Measurements from ENCODE around the gene RAMACL.

Gene RAMACL

DNA sequence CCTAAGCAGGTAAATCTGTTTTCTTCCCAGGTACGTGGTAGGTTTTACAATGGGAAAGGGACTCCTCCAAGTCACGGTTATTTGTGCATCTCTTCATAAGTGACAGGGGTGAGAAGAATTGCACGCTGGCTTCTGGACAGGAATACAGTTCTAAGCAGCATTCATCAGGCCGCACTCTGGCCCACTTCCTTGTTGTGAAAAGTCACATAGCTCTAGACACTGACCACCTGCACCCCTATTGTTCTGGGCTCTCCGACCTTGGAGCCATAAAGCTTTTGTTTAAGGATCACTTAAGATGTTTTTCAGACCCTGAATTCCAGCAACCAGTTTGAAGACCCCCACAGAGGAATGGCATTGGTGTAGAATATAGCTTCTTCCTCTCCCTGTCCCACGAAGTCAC lies 31.4 kb downstream of the RAMACL start:
- Histone ChIP-seq H3K4me3 (ENCODE audit: control insufficient read depth in 1 of 7, extremely low read depth in 1 of 7, insufficient read depth in 4 of 7, low read depth in 2 of 7, low read length in 6 of 7) (no peak overlapping the region), H3K9me3 (ENCODE audit: control extremely low read depth in 1 of 5, control insufficient read depth in 4 of 5, insufficient read depth in 2 of 5, low read depth in 1 of 5, low read length in 4 of 5) (peaks cover 0 to 12% (median 2%) of the 10 kb centered on the region in 5 experiments), H3K36me3 (ENCODE audit: control insufficient read depth in 4 of 4, insufficient read depth in 4 of 4, low read length in 3 of 4) (no peaks in the 10 kb centered on the region), H3K27me3 (replicated peaks in 2 of 5; ENCODE audit: control insufficient read depth in 4 of 5, insufficient read depth in 5 of 5, low read length in 4 of 5) (no peaks in the 10 kb centered on the region), H3K27ac (ENCODE audit: insufficient read depth in 1 of 2, low read depth in 1 of 2, low read length in 2 of 2, poor library complexity in 1 of 2, severe bottlenecking in 2 of 2) (no peak overlapping the region), H3K4me1 (ENCODE audit: control extremely low read depth in 1 of 4, control insufficient read depth in 4 of 4, insufficient read depth in 4 of 4, low read length in 3 of 4) (peaks cover 0 to 21% (median 5%) of the 10 kb centered on the region in 4 experiments)
- 98% methylated on average over 5 of the region's 6 CpGs for WGBS (ENCODE audit: insufficient coverage)
- ChIA-PET POLR2A (no interaction called here), CTCF (no interaction called here)
- no peak for DNase-seq

DNA sequence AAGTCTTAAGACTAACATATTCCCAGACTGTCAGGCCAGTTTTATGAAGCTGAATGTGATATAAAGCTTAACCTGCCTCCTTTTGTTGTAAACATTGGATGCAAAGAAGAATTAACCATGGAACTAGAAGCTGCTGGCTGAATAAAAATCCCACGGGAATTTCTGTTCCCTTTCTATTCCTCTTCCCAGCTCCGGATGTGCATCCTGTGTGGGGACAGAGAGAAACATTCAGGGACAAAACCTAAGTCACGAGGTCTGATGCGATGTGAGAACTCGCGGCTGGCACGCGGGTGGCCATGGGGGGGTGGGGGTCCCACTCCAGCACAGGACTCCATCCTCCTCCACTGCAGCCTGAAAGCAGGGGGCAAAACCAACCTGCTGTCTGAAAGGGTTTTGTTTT lies 32.2 kb downstream of the RAMACL start:
- no peaks in the 10 kb centered on the region for H3K27me3 ChIP-seq (replicated peaks in 2 of 5; ENCODE audit: control insufficient read depth in 4 of 5, insufficient read depth in 5 of 5, low read length in 4 of 5)
- ChIA-PET CTCF (interaction anchor here (1.1 kb wide), 1 partner anchor 12 kb away, joined by 5 read pairs; no protein-coding TSS in a partner anchor), POLR2A (no interaction called here)
- H3K36me3 ChIP-seq (ENCODE audit: control insufficient read depth in 4 of 4, insufficient read depth in 4 of 4, low read length in 3 of 4): no peaks in the 10 kb centered on the region
- peaks cover 0 to 21% (median 5%) of the 10 kb centered on the region in 4 experiments for H3K4me1 ChIP-seq (ENCODE audit: control extremely low read depth in 1 of 4, control insufficient read depth in 4 of 4, insufficient read depth in 4 of 4, low read length in 3 of 4)
- H3K4me3 ChIP-seq (ENCODE audit: control insufficient read depth in 1 of 7, extremely low read depth in 1 of 7, insufficient read depth in 4 of 7, low read depth in 2 of 7, low read length in 6 of 7): no peak overlapping the region
- H3K9me3 ChIP-seq (ENCODE audit: control extremely low read depth in 1 of 5, control insufficient read depth in 4 of 5, insufficient read depth in 2 of 5, low read depth in 1 of 5, low read length in 4 of 5): peaks cover 0 to 5% (median 1%) of the 10 kb centered on the region in 5 experiments
- H3K27ac ChIP-seq (ENCODE audit: insufficient read depth in 1 of 2, low read depth in 1 of 2, low read length in 2 of 2, poor library complexity in 1 of 2, severe bottlenecking in 2 of 2): no peak overlapping the region
- WGBS (ENCODE audit: insufficient coverage): 96% methylated on average over 7 of the region's 8 CpGs
- no peak for DNase-seq

DNA sequence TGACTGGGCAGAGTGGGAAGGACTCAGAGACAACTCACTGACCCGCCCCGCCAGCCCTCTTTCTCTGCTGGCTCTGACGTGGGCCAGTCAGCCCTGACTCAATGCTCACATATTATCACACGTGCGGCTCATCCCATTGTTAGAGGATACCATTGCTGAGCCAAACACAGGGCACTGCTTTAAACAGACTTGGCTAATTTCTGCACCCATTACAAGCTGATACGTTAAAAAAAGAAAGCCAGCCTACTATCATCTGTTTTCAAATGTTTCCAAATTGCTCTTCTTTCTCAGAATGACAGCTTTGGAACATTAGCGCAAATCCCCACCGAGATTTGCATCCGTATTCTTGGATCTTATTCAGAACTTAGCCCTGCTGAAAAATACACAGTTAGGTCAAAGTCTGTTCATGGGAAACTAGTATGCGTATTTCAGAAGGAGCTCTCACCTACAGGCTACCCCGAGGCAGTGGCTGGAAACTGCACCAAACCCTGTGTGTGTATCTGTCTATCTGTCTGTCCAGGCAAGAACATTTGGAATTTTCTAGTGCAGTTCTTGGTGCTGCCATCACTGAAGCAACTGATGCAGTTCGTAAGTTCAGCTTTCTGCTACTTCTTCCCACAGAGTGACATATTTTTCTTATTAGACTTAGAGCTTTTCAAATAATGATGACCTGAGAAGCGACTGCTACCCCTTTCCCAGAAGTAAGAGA lies 32.8 kb downstream of the RAMACL start:
- Histone ChIP-seq H3K9me3 (ENCODE audit: control extremely low read depth in 1 of 5, control insufficient read depth in 4 of 5, insufficient read depth in 2 of 5, low read depth in 1 of 5, low read length in 4 of 5) (peaks cover 0 to 3% (median 0%) of the 10 kb centered on the region in 5 experiments), H3K4me3 (ENCODE audit: control insufficient read depth in 1 of 7, extremely low read depth in 1 of 7, insufficient read depth in 4 of 7, low read depth in 2 of 7, low read length in 6 of 7) (no peak overlapping the region), H3K27me3 (replicated peaks in 2 of 5; ENCODE audit: control insufficient read depth in 4 of 5, insufficient read depth in 5 of 5, low read length in 4 of 5) (no peaks in the 10 kb centered on the region), H3K36me3 (ENCODE audit: control insufficient read depth in 4 of 4, insufficient read depth in 4 of 4, low read length in 3 of 4) (no peaks in the 10 kb centered on the region), H3K27ac (ENCODE audit: insufficient read depth in 1 of 2, low read depth in 1 of 2, low read length in 2 of 2, poor library complexity in 1 of 2, severe bottlenecking in 2 of 2) (no peak overlapping the region), H3K4me1 (ENCODE audit: control extremely low read depth in 1 of 4, control insufficient read depth in 4 of 4, insufficient read depth in 4 of 4, low read length in 3 of 4) (peaks cover 0 to 21% (median 5%) of the 10 kb centered on the region in 4 experiments)
- 100% methylated on average over 13 of the region's 13 CpGs for WGBS (ENCODE audit: insufficient coverage)
- no peak for DNase-seq
- ChIA-PET CTCF (interaction anchor here (1.1 kb wide), 1 partner anchor 11 kb away, joined by 5 read pairs; no protein-coding TSS in a partner anchor), POLR2A (no interaction called here)

DNA sequence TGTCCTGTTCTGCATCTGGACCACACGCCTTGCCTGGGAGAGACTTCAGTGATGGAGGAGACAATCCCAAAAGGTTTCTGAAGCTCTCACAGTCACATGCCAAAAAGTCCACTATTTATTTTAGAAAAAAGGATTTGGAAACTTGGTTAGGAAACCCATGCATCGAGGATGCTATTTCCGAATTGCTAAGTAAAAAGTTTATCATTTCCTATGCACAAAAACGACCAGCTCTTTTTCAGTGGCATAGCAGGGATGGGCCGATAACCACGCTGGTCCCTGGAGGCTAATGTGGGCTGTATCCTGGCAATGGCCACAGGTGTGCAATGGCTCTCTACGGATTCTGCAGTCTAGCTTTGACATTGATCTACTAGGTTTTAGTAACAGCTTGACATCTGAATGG lies 33.9 kb downstream of the RAMACL start:
- peaks cover 0 to 3% (median 0%) of the 10 kb centered on the region in 5 experiments for H3K9me3 ChIP-seq (ENCODE audit: control extremely low read depth in 1 of 5, control insufficient read depth in 4 of 5, insufficient read depth in 2 of 5, low read depth in 1 of 5, low read length in 4 of 5)
- no peaks in the 10 kb centered on the region for H3K36me3 ChIP-seq (ENCODE audit: control insufficient read depth in 4 of 4, insufficient read depth in 4 of 4, low read length in 3 of 4)
- ChIA-PET POLR2A (interaction anchor here (0.7 kb wide), 1 partner anchor 102 kb away, joined by 4 read pairs; no protein-coding TSS in a partner anchor), CTCF (no interaction called here)
- H3K27me3 ChIP-seq (replicated peaks in 2 of 5; ENCODE audit: control insufficient read depth in 4 of 5, insufficient read depth in 5 of 5, low read length in 4 of 5): no peaks in the 10 kb centered on the region
- no peak overlapping the region for H3K4me3 ChIP-seq (ENCODE audit: control insufficient read depth in 1 of 7, extremely low read depth in 1 of 7, insufficient read depth in 4 of 7, low read depth in 2 of 7, low read length in 6 of 7)
- peaks cover 0 to 16% (median 3%) of the 10 kb centered on the region in 4 experiments for H3K4me1 ChIP-seq (ENCODE audit: control extremely low read depth in 1 of 4, control insufficient read depth in 4 of 4, insufficient read depth in 4 of 4, low read length in 3 of 4)
- 100% methylated on average over 3 of the region's 7 CpGs for WGBS (ENCODE audit: insufficient coverage)
- no peak overlapping the region for H3K27ac ChIP-seq (ENCODE audit: insufficient read depth in 1 of 2, low read depth in 1 of 2, low read length in 2 of 2, poor library complexity in 1 of 2, severe bottlenecking in 2 of 2)
- no peak for DNase-seq

DNA sequence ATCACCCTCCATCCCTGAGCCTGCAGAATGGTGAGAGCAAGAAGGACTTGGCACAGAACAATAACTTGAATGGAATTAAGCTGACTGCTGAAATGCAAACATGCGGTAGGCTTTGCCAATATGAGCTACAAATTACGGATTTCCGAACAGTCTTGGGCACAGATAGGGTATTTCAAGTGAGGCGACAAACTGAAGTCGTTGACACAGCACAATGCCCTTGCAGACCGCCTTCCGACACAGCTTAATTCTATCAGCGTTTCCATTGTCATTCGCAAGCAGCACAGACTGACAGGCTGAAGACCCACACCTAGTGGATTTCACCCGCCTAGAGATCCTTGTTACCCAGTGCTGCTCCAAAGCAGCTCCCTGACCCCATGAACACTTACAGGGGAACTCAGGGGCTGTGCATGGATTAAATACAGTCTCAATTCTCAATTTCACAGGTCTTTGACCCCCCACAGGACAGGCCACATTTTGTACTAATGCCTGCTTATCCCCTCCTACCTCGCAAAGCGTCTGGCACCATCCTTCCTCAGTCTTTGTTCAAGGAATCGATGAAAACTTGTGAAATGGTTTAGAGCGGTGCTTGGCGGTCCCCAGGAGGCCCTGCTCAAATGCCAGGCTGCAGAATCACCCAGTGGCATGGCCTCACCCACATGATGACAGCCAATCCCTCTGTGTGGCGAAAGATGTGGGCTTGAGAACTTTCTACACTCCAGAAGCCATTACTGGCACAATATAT lies 34.6 kb downstream of the RAMACL start:
- CTCF ChIA-PET: no interaction called here
- DNase-seq: no peak
- WGBS (ENCODE audit: insufficient coverage): 94% methylated on average over 14 of the region's 16 CpGs
- POLR2A ChIA-PET: no interaction called here
- Histone ChIP-seq H3K4me1 (ENCODE audit: control extremely low read depth in 1 of 4, control insufficient read depth in 4 of 4, insufficient read depth in 4 of 4, low read length in 3 of 4) (peaks cover 0 to 10% (median under 1%) of the 10 kb centered on the region in 4 experiments), H3K36me3 (ENCODE audit: control insufficient read depth in 4 of 4, insufficient read depth in 4 of 4, low read length in 3 of 4) (no peaks in the 10 kb centered on the region), H3K27me3 (replicated peaks in 2 of 5; ENCODE audit: control insufficient read depth in 4 of 5, insufficient read depth in 5 of 5, low read length in 4 of 5) (no peaks in the 10 kb centered on the region), H3K9me3 (ENCODE audit: control extremely low read depth in 1 of 5, control insufficient read depth in 4 of 5, insufficient read depth in 2 of 5, low read depth in 1 of 5, low read length in 4 of 5) (peaks cover 0 to 3% (median 0%) of the 10 kb centered on the region in 5 experiments), H3K4me3 (ENCODE audit: control insufficient read depth in 1 of 7, extremely low read depth in 1 of 7, insufficient read depth in 4 of 7, low read depth in 2 of 7, low read length in 6 of 7) (no peak overlapping the region), H3K27ac (ENCODE audit: insufficient read depth in 1 of 2, low read depth in 1 of 2, low read length in 2 of 2, poor library complexity in 1 of 2, severe bottlenecking in 2 of 2) (no peak overlapping the region)

DNA sequence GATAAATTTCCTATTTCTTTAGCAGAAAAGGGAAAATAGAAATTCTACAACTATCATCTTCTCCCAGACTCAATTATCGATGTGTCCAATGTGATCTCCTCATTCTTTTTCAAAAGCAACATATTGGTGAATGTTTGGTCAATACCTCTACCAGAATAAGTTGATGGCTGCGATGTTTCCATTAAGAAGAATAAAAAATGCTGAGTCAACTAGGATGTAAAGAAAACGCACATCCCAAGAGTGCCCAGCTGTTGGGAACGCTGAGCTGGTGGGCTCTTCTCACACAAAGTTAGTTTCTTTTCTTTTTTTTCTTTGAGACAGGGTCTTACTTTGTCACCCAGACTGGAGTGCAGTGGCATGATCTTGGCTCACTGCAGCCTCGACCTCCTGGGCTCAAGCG lies 39.8 kb downstream of the RAMACL start:
- H3K4me1 ChIP-seq (ENCODE audit: control extremely low read depth in 1 of 4, control insufficient read depth in 4 of 4, insufficient read depth in 4 of 4, low read length in 3 of 4): no peaks in the 10 kb centered on the region
- ChIA-PET CTCF (no interaction called here), POLR2A (no interaction called here)
- no peak for DNase-seq
- WGBS (ENCODE audit: insufficient coverage): 98% methylated on average over 4 of the region's 6 CpGs
- no peaks in the 10 kb centered on the region for H3K27me3 ChIP-seq (replicated peaks in 2 of 5; ENCODE audit: control insufficient read depth in 4 of 5, insufficient read depth in 5 of 5, low read length in 4 of 5)
- no peak overlapping the region for H3K4me3 ChIP-seq (ENCODE audit: control insufficient read depth in 1 of 7, extremely low read depth in 1 of 7, insufficient read depth in 4 of 7, low read depth in 2 of 7, low read length in 6 of 7)
- H3K27ac ChIP-seq (ENCODE audit: insufficient read depth in 1 of 2, low read depth in 1 of 2, low read length in 2 of 2, poor library complexity in 1 of 2, severe bottlenecking in 2 of 2): no peak overlapping the region
- H3K9me3 ChIP-seq (ENCODE audit: control extremely low read depth in 1 of 5, control insufficient read depth in 4 of 5, insufficient read depth in 2 of 5, low read depth in 1 of 5, low read length in 4 of 5): peaks cover 0 to 3% (median 0%) of the 10 kb centered on the region in 5 experiments
- no peaks in the 10 kb centered on the region for H3K36me3 ChIP-seq (ENCODE audit: control insufficient read depth in 4 of 4, insufficient read depth in 4 of 4, low read length in 3 of 4)

All from common myeloid progenitor, CD34-positive (primary cell).